OCI-LY7 (cell line): ENCODE data around the gene GFI1B. TPM values are rescaled to one million over a fixed set of nuclear protein-coding genes. Genes with fewer than 3 reads are reported as not detected.
"Not testable (repeated sequence)": the region's sequence is repeated elsewhere in the genome, so short reads cannot be mapped to it uniquely, and the experiment has no call there.

Experiments
- BruUV-seq: library from RNA; stranded (reverse); fragments of 400-500 nt; replicated peaks from 2 replicates; lab custom pipeline; 2021; lab: Mats Ljungman, UMichigan
- CTCF ChIA-PET: fragments of 300-600 bp; sonication (Branson Sonifier 250); formaldehyde crosslinking; loops from one replicate; lab custom pipeline; 2022; ENCODE audit warnings: antibody characterized with exemption; ENCODE audit not compliant: unreplicated experiment; lab: Charles Lee
- POLR2A ChIA-PET: fragments of 300-600 bp; sonication (Branson Sonifier 250); formaldehyde crosslinking; loops from one replicate; lab custom pipeline; 2022; ENCODE audit warnings: antibody characterized with exemption; lab: Charles Lee
- DNase-seq: peaks from one replicate; pipeline ENCODE4 v3.0.0-alpha.2; 2015; ENCODE audit warnings: low spot score
- H2AFZ ChIP-seq: fragments of 200-600 bp; sonication (generic), shearing (Covaris generic); 2 replicates; pipeline ENCODE4 v1.6.1; 2014; ENCODE audit warnings: mild to moderate bottlenecking, antibody characterized with exemption, low read length, moderate library complexity
- H3K27ac ChIP-seq: fragments of 200-600 bp; sonication (generic); 2 replicates; pipeline ENCODE4 v1.5.1; 2014; ENCODE audit warnings: mixed run types, low read depth, mild to moderate bottlenecking, moderate library complexity, low read length, inconsistent platforms; ENCODE audit not compliant: poor library complexity, severe bottlenecking
- H3K36me3 ChIP-seq: fragments of 200-600 bp; sonication (generic); 2 replicates; pipeline ENCODE4 v1.6.1; 2014; ENCODE audit warnings: mild to moderate bottlenecking, antibody characterized with exemption, low read length, moderate library complexity, mixed read lengths; ENCODE audit not compliant: insufficient read depth
- H3K4me1 ChIP-seq: fragments of 200-600 bp; sonication (generic); 2 replicates; pipeline ENCODE4 v1.5.1; 2014; ENCODE audit warnings: mild to moderate bottlenecking, low read length; ENCODE audit not compliant: insufficient read depth, poor library complexity, severe bottlenecking
- H3K4me2 ChIP-seq: fragments of 200-600 bp; sonication (generic); 2 replicates; pipeline ENCODE4 v1.6.1; 2014; ENCODE audit warnings: mild to moderate bottlenecking, low read length
- H3K4me3 ChIP-seq: fragments of 200-600 bp; sonication (generic); 2 replicates; pipeline ENCODE4 v1.5.1; 2014; ENCODE audit warnings: mild to moderate bottlenecking, low read depth, low read length; ENCODE audit not compliant: poor library complexity, severe bottlenecking
- H3K79me2 ChIP-seq: fragments of 200-600 bp; sonication (generic); 2 replicates; pipeline ENCODE4 v1.6.1; 2016; ENCODE audit warnings: low read depth, mild to moderate bottlenecking, low read length, moderate library complexity, mixed read lengths; ENCODE audit not compliant: insufficient read depth
- H3K9me2 ChIP-seq: fragments of 200-600 bp; sonication (generic); 2 replicates; pipeline ENCODE4 v1.6.1; 2016; ENCODE audit warnings: mild to moderate bottlenecking, low read length, mixed read lengths; ENCODE audit not compliant: insufficient read depth
- H3K9me3 ChIP-seq: fragments of 200-600 bp; sonication (generic); 2 replicates; pipeline ENCODE4 v1.6.1; 2014; ENCODE audit warnings: mild to moderate bottlenecking, mixed run types, low read length, mixed read lengths
- H4K20me1 ChIP-seq: fragments of 200-600 bp; sonication (generic); 2 replicates; pipeline ENCODE4 v1.6.1; 2014; ENCODE audit warnings: mild to moderate bottlenecking, antibody characterized with exemption, low read length, moderate library complexity, mixed read lengths; ENCODE audit not compliant: insufficient read depth
- CTCF ChIP-seq: fragments of 200-600 bp; sonication (generic); conservative IDR thresholded peaks from 2 replicates; pipeline ENCODE4 v1.5.1; 2014; ENCODE audit warnings: mild to moderate bottlenecking, antibody characterized with exemption, low read length, moderate library complexity, mixed read lengths
- intact Hi-C: fragments of 100-400 bp; cut with micrococcal nuclease; formaldehyde crosslinking; loops from one replicate; pipeline ENCODE4 v1.10.0; 2022; ENCODE audit not compliant: unreplicated experiment
- microRNA-seq: library from miRNA; unstranded; fragments of <30 nt; microRNA quantifications from one replicate; pipeline ENCODE4 v1.2.0, GENCODE V29; 2022; ENCODE audit warnings: borderline replicate concordance
- small RNA-seq: library from RNA; depleted of rRNA; stranded (forward); fragments of <200 nt; gene quantifications from one replicate; pipeline ENCODE3, GENCODE V24; 2014
- total RNA-seq, 2 experiments: library from RNA; depleted of rRNA in 1 of 2; stranded (reverse); fragments of >200 nt in 1 of 2; shearing (Covaris generic) in 1 of 2; gene quantifications; 2 replicates each; pipeline ENCODE4 v1.2.3, GENCODE V29; 2014 to 2022

Gene GFI1B
- total RNA-seq, 2 experiments from 2014 or later: 0.50 to 4.9 TPM

GRCh38 chr9:133040892-133041479 is 62.5 kb downstream of the GFI1B start:
- H3K27ac ChIP-seq, H3K4me3 ChIP-seq, H2AFZ ChIP-seq, H3K9me2 ChIP-seq, BruUV-seq, POLR2A ChIA-PET, H3K4me2 ChIP-seq, H3K9me3 ChIP-seq, H3K4me1 ChIP-seq, CTCF ChIA-PET: not testable (repeated sequence)
- Histone ChIP-seq H3K79me2 (peaks cover 37% of the 10 kb centered on the region), H4K20me1 (peaks cover 19% of the 10 kb centered on the region), H3K36me3 (peaks cover 68% of the 10 kb centered on the region)
- peak; percentile 75 for TF ChIP-seq CTCF
- intact Hi-C loops: loop anchor here (2.0 kb wide), 1 partner anchor 104 kb away; no protein-coding TSS in a partner anchor
- peak; percentile 43 for DNase-seq

Small RNAs within 50 kb of the gene (microRNA-seq; reads per million reads assigned to microRNA genes)
- not detected for gene MIR548AW

Small RNAs within 50 kb of the gene (small RNA-seq; reads per million reads assigned to genes)
- gene AL593851.1 (not detected), gene MIR548AW (not detected), gene RNU7-21P (not detected)

Other genes with a start within 250 kb of the GFI1B start
- not detected in 2 replicates for gene AK8, start 100.4 kb upstream of the GFI1B start, total RNA-seq (2014; rRNA removed; shearing (Covaris generic))
- 0.27 TPM in 1 of 2 replicates, not detected in the other for gene AK8, start 100.4 kb upstream of the GFI1B start, total RNA-seq (2022)
- 0.72 and 1.1 TPM in 2 replicates for gene SPACA9, start 99.8 kb upstream of the GFI1B start, total RNA-seq (2014; rRNA removed; shearing (Covaris generic))
- gene SPACA9, start 99.8 kb upstream of the GFI1B start, total RNA-seq (2022): 5.7 and 6.4 TPM in 2 replicates
- 17.9 and 28.7 TPM in 2 replicates for gene TSC1, start 34.1 kb upstream of the GFI1B start, total RNA-seq (2014; rRNA removed; shearing (Covaris generic))
- gene TSC1, start 34.1 kb upstream of the GFI1B start, total RNA-seq (2022): 66.2 and 78.7 TPM in 2 replicates
- 91.9 and 97.0 TPM in 2 replicates for gene GTF3C5, start 52.3 kb downstream of the GFI1B start, total RNA-seq (2014; rRNA removed; shearing (Covaris generic))
- gene GTF3C5, start 52.3 kb downstream of the GFI1B start, total RNA-seq (2022): 90.3 and 91.6 TPM in 2 replicates
- gene CEL, start 83.3 kb downstream of the GFI1B start, total RNA-seq (2014; rRNA removed; shearing (Covaris generic)): 0.39 and 1.2 TPM in 2 replicates
- gene CEL, start 83.3 kb downstream of the GFI1B start, total RNA-seq (2022): 1.4 and 1.8 TPM in 2 replicates
- 22.0 and 28.2 TPM in 2 replicates for gene RALGDS, start 142.5 kb downstream of the GFI1B start, total RNA-seq (2014; rRNA removed; shearing (Covaris generic))
- gene RALGDS, start 142.5 kb downstream of the GFI1B start, total RNA-seq (2022): 23.8 and 28.6 TPM in 2 replicates
- gene GBGT1, start 185.2 kb downstream of the GFI1B start, total RNA-seq (2014; rRNA removed; shearing (Covaris generic)): 2.1 and 2.6 TPM in 2 replicates
- 3.9 and 5.9 TPM in 2 replicates for gene GBGT1, start 185.2 kb downstream of the GFI1B start, total RNA-seq (2022)
- not detected in 2 replicates for gene OBP2B, start 230.6 kb downstream of the GFI1B start, total RNA-seq (2014; rRNA removed; shearing (Covaris generic))
- not detected in 2 replicates for gene OBP2B, start 230.6 kb downstream of the GFI1B start, total RNA-seq (2022)